IMR-90 (cell line): Measurements from ENCODE around the gene CELA2A. TPM values are rescaled to one million over a fixed set of nuclear protein-coding genes. Genes with fewer than 3 reads are reported as not detected.

ENCODE experiments used
- ATAC-seq: fragments of 200-7000 bp; cut with Tn5 transposase; 2 replicates; pipeline ENCODE4 v1.9.1; 2020; ENCODE audit warnings: low read depth, mild to moderate bottlenecking, moderate library complexity
- BruUV-seq: library from RNA; stranded (reverse); fragments of 400-500 nt; replicated peaks from 2 replicates; lab custom pipeline; 2021; lab: Mats Ljungman, UMichigan
- CTCF ChIA-PET: fragments of 300-600 bp; formaldehyde crosslinking; extraction: SDS; loops from one replicate; lab custom pipeline; 2021; ENCODE audit warnings: antibody characterized with exemption; lab: Yijun Ruan, JAX
- POLR2A ChIA-PET: fragments of 300-600 bp; sonication (Branson Sonifier 250); formaldehyde crosslinking; loops from one replicate; lab custom pipeline; 2022; ENCODE audit warnings: antibody characterized with exemption; ENCODE audit not compliant: unreplicated experiment; lab: Charles Lee
- DNase-seq: peaks from one replicate; pipeline ENCODE4 v3.0.0; 2013
- H2AFZ ChIP-seq: replicated peaks from 2 replicates; pipeline ENCODE3; 2013; ENCODE audit warnings: low read length, mild to moderate bottlenecking; ENCODE audit not compliant: poor library complexity
- H2AK5ac ChIP-seq: 2 replicates; pipeline ENCODE4 v1.6.1; 2013; ENCODE audit warnings: low read depth, low read length, inconsistent platforms
- H2AK9ac ChIP-seq: replicated peaks from 2 replicates; pipeline ENCODE3; 2013; ENCODE audit warnings: mild to moderate bottlenecking, low read depth, low read length, moderate library complexity; ENCODE audit not compliant: poor library complexity
- H2BK120ac ChIP-seq: 2 replicates; pipeline ENCODE4 v1.6.1; 2013; ENCODE audit warnings: low read depth, low read length, inconsistent platforms
- H2BK15ac ChIP-seq: 3 replicates; pipeline ENCODE4 v1.6.1; 2013; ENCODE audit warnings: low read depth, low read length, inconsistent platforms
- H2BK20ac ChIP-seq: 2 replicates; pipeline ENCODE4 v1.6.1; 2013; ENCODE audit warnings: low read depth, mild to moderate bottlenecking, inconsistent platforms, low read length, moderate library complexity
- H2BK5ac ChIP-seq: 2 replicates; pipeline ENCODE4 v1.6.1; 2013; ENCODE audit warnings: mild to moderate bottlenecking, low read depth, low read length, inconsistent platforms; ENCODE audit not compliant: poor library complexity, severe bottlenecking
- H3K14ac ChIP-seq: replicated peaks from 2 replicates; pipeline ENCODE4 v1.6.1; 2013; ENCODE audit warnings: low read depth, low read length, inconsistent platforms
- H3K18ac ChIP-seq: 2 replicates; pipeline ENCODE4 v1.6.1; 2013; ENCODE audit warnings: low read depth, low read length, control low read depth
- H3K23ac ChIP-seq: 2 replicates; pipeline ENCODE4 v1.6.1; 2013; ENCODE audit warnings: low read depth, low read length, inconsistent platforms
- H3K27ac ChIP-seq: 2 replicates; pipeline ENCODE4 v1.5.1; 2013; ENCODE audit warnings: mild to moderate bottlenecking, control low read depth, low read length; ENCODE audit not compliant: insufficient read depth
- H3K27me3 ChIP-seq: 2 replicates; pipeline ENCODE4 v1.6.1; 2013; ENCODE audit warnings: low read length; ENCODE audit not compliant: control insufficient read depth, insufficient read depth
- H3K36me3 ChIP-seq: 2 replicates; pipeline ENCODE4 v1.6.1; 2013; ENCODE audit warnings: low read length, mixed read lengths; ENCODE audit not compliant: control insufficient read depth, insufficient read depth
- H3K4ac ChIP-seq: 2 replicates; pipeline ENCODE4 v1.6.1; 2013; ENCODE audit warnings: low read depth, low read length, inconsistent platforms
- H3K4me1 ChIP-seq: 2 replicates; pipeline ENCODE4 v1.6.1; 2013; ENCODE audit warnings: low read length, mixed read lengths; ENCODE audit not compliant: control insufficient read depth, insufficient read depth
- H3K4me2 ChIP-seq: 2 replicates; pipeline ENCODE4 v1.6.1; 2013; ENCODE audit warnings: low read depth, mild to moderate bottlenecking, control low read depth, low read length, moderate library complexity
- H3K4me3 ChIP-seq: 2 replicates; pipeline ENCODE4 v1.5.1; 2013; ENCODE audit warnings: low read depth, mild to moderate bottlenecking, control low read depth, low read length, moderate library complexity; ENCODE audit not compliant: insufficient read depth
- H3K56ac ChIP-seq: 2 replicates; pipeline ENCODE4 v1.6.1; 2013; ENCODE audit warnings: low read length, inconsistent platforms; ENCODE audit not compliant: insufficient read depth; ENCODE audit errors: extremely low read depth
- H3K79me1 ChIP-seq, 2 experiments: 2 replicates each; pipeline ENCODE4 v1.6.1; 2013; ENCODE audit warnings: low read length in 2 of 2, inconsistent platforms in 1 of 2, low read depth in 1 of 2
- H3K9ac ChIP-seq: 2 replicates; pipeline ENCODE4 v1.6.1; 2013; ENCODE audit warnings: low read depth, low read length, control low read depth
- H3K9me1 ChIP-seq: 2 replicates; pipeline ENCODE4 v1.6.1; 2013; ENCODE audit warnings: low read length, inconsistent platforms; ENCODE audit not compliant: insufficient read depth
- H3K9me3 ChIP-seq: 2 replicates; pipeline ENCODE4 v1.6.1; 2013; ENCODE audit warnings: low read length; ENCODE audit not compliant: control insufficient read depth, insufficient read depth
- H4K20me1 ChIP-seq: 2 replicates; pipeline ENCODE4 v1.6.1; 2013; ENCODE audit warnings: low read length, inconsistent platforms; ENCODE audit not compliant: insufficient read depth
- H4K5ac ChIP-seq: 2 replicates; pipeline ENCODE4 v1.6.1; 2013; ENCODE audit warnings: mild to moderate bottlenecking, low read depth, low read length, control low read depth
- H4K8ac ChIP-seq, 2 experiments: 2 replicates each; pipeline ENCODE4 v1.6.1; 2013; ENCODE audit warnings: low read depth in 2 of 2, low read length in 2 of 2, control low read depth in 1 of 2, inconsistent platforms in 1 of 2
- H4K91ac ChIP-seq: 2 replicates; pipeline ENCODE4 v1.6.1; 2013; ENCODE audit warnings: low read depth, low read length, inconsistent platforms; ENCODE audit not compliant: insufficient read depth
- BHLHE40 ChIP-seq: fragments of 150-350 bp; IDR thresholded peaks from 2 replicates; pipeline ENCODE4 v1.6.1; 2016; ENCODE audit warnings: mild to moderate bottlenecking, low read depth, low read length
- CEBPB ChIP-seq: IDR thresholded peaks from 2 replicates; pipeline ENCODE4 v1.6.1; 2012; ENCODE audit warnings: low read depth, low read length, improper control_type of control experiment
- CHD1 ChIP-seq: IDR thresholded peaks from 2 replicates; pipeline ENCODE4 v1.6.1; 2012; ENCODE audit warnings: low read depth, low read length, improper control_type of control experiment
- FOS ChIP-seq: fragments of 150-350 bp; IDR thresholded peaks from 2 replicates; pipeline ENCODE4 v1.6.1; 2016; ENCODE audit warnings: low read depth, low read length
- MAFK ChIP-seq: IDR thresholded peaks from 2 replicates; pipeline ENCODE4 v1.6.1; 2012; ENCODE audit warnings: low read depth, low read length, improper control_type of control experiment
- MAZ ChIP-seq: IDR thresholded peaks from 2 replicates; pipeline ENCODE4 v1.6.1; 2012; ENCODE audit warnings: low read depth, mild to moderate bottlenecking, low read length, improper control_type of control experiment, moderate library complexity, borderline replicate concordance
- MXI1 ChIP-seq: IDR thresholded peaks from 2 replicates; pipeline ENCODE4 v1.6.1; 2012; ENCODE audit warnings: low read depth, mild to moderate bottlenecking, low read length, moderate library complexity, borderline replicate concordance
- NFE2L2 ChIP-seq: fragments of 150-350 bp; IDR thresholded peaks from 2 replicates; pipeline ENCODE4 v1.6.1; 2016; ENCODE audit warnings: low read depth, mild to moderate bottlenecking, low read length
- POLR2A ChIP-seq: IDR thresholded peaks from 2 replicates; pipeline ENCODE4 v1.6.1; 2012; ENCODE audit warnings: mild to moderate bottlenecking, low read depth, low read length
- RAD21 ChIP-seq: IDR thresholded peaks from 2 replicates; pipeline ENCODE4 v1.6.1; 2012; ENCODE audit warnings: low read length, improper control_type of control experiment
- RCOR1 ChIP-seq: IDR thresholded peaks from 2 replicates; pipeline ENCODE4 v1.6.1; 2012; ENCODE audit warnings: mild to moderate bottlenecking, low read length, improper control_type of control experiment; ENCODE audit not compliant: insufficient replicate concordance
- RFX5 ChIP-seq: IDR thresholded peaks from 2 replicates; pipeline ENCODE4 v1.8.0; 2012; ENCODE audit warnings: low read depth, mild to moderate bottlenecking, low read length, moderate library complexity
- SMC3 ChIP-seq: fragments of 150-350 bp; IDR thresholded peaks from 2 replicates; pipeline ENCODE4 v1.6.1; 2016; ENCODE audit warnings: low read depth, mild to moderate bottlenecking, antibody characterized with exemption, low read length, moderate library complexity
- WGBS, 2 experiments: methylation state at CpG; one replicate each; pipeline versions ENCODE4 v1.1.5 to v1.1.7; 2013; ENCODE audit warnings: missing lambda C conversion rate in 2 of 2; ENCODE audit not compliant: insufficient read length in 1 of 2; ENCODE audit errors: extremely low coverage in 2 of 2; 5-methylcytosine and 5-hydroxymethylcytosine counted together
- dilution Hi-C: fragments of 300-500 bp; cut with HindIII; formaldehyde crosslinking; loops from one replicate; pipeline ENCODE4 v1.14.3; 2018; ENCODE audit warnings: low sequenced_read_pairs; ENCODE audit not compliant: unreplicated experiment
- in situ Hi-C: fragments of 300-500 bp; cut with MboI; formaldehyde crosslinking; loops from 3 replicates; pipeline ENCODE4 v1.14.3; 2019; ENCODE audit warnings: low sequenced_read_pairs, inconsistent platforms, mixed read lengths
- intact Hi-C: fragments of 100-400 bp; cut with micrococcal nuclease; formaldehyde crosslinking; loops from 2 replicates; pipeline ENCODE4 v1.10.0; 2022
- polyA plus RNA-seq, 3 experiments: library from polyadenylated mRNA; depleted of rRNA; stranded (reverse); fragments of >200 nt; gene quantifications; 2 replicates each; pipeline ENCODE4 v1.2.3, GENCODE V29; 2012; ENCODE audit warnings: low replicate concordance in 1 of 3
- total RNA-seq: library from RNA; depleted of rRNA; stranded (reverse); fragments of >200 nt; gene quantifications from 2 replicates; pipeline ENCODE4 v1.2.3, GENCODE V29; 2012
- TF ChIP-seq, protein P1 (sequence below): conservative IDR thresholded peaks from 2 replicates; pipeline ENCODE4 v1.5.1; 2012; ENCODE audit warnings: mild to moderate bottlenecking, low read depth, low read length, improper control_type of control experiment
- TF ChIP-seq, protein P2 (sequence below): fragments of 150-350 bp; IDR thresholded peaks from 2 replicates; pipeline ENCODE4 v1.6.1; 2016; ENCODE audit warnings: low read depth, mild to moderate bottlenecking, low read length, moderate library complexity, borderline replicate concordance
- TF ChIP-seq, protein P3 (sequence below): fragments of 150-350 bp; IDR thresholded peaks from 2 replicates; pipeline ENCODE4 v1.6.1; 2017; ENCODE audit warnings: mild to moderate bottlenecking, antibody characterized with exemption, low read length, low read depth

Gene CELA2A
- total and polyA plus RNA-seq, 2 of the 4 experiments (the other 2 are of a cell fraction) = not detected

DNA sequence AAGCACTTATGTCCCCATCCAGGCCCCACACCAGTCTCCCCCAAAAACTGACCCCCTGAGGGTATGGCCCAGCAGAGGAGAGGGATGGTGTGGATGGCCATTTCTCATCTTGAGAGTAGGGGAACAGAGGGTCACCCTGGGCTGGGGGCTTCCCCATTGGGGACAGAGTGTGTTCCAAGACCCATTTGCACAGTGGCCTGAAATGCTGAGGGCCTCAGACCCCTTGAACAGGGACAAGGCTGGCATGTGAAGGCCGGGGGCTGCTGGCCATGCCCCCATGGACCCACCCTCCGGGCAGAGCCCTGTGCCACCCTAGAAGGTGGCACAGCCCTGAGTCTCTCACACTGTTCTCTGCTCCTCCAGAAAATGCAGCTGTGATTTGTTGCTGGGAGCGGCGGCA lies 10.3 kb upstream of the CELA2A start:
- H2AK5ac ChIP-seq = no peak overlapping the region
- TF ChIP-seq, protein P1, sequence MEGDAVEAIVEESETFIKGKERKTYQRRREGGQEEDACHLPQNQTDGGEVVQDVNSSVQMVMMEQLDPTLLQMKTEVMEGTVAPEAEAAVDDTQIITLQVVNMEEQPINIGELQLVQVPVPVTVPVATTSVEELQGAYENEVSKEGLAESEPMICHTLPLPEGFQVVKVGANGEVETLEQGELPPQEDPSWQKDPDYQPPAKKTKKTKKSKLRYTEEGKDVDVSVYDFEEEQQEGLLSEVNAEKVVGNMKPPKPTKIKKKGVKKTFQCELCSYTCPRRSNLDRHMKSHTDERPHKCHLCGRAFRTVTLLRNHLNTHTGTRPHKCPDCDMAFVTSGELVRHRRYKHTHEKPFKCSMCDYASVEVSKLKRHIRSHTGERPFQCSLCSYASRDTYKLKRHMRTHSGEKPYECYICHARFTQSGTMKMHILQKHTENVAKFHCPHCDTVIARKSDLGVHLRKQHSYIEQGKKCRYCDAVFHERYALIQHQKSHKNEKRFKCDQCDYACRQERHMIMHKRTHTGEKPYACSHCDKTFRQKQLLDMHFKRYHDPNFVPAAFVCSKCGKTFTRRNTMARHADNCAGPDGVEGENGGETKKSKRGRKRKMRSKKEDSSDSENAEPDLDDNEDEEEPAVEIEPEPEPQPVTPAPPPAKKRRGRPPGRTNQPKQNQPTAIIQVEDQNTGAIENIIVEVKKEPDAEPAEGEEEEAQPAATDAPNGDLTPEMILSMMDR = no peak
- TF ChIP-seq BHLHE40 (no peak), POLR2A (no peak), MAFK (no peak), CHD1 (no peak), FOS (no peak), CEBPB (no peak), NFE2L2 (no peak), MXI1 (no peak), RFX5 (no peak), RCOR1 (no peak), MAZ (no peak), SMC3 (no peak), RAD21 (no peak)
- TF ChIP-seq, protein P2, sequence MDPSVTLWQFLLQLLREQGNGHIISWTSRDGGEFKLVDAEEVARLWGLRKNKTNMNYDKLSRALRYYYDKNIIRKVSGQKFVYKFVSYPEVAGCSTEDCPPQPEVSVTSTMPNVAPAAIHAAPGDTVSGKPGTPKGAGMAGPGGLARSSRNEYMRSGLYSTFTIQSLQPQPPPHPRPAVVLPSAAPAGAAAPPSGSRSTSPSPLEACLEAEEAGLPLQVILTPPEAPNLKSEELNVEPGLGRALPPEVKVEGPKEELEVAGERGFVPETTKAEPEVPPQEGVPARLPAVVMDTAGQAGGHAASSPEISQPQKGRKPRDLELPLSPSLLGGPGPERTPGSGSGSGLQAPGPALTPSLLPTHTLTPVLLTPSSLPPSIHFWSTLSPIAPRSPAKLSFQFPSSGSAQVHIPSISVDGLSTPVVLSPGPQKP = no peak
- TF ChIP-seq, protein P3, sequence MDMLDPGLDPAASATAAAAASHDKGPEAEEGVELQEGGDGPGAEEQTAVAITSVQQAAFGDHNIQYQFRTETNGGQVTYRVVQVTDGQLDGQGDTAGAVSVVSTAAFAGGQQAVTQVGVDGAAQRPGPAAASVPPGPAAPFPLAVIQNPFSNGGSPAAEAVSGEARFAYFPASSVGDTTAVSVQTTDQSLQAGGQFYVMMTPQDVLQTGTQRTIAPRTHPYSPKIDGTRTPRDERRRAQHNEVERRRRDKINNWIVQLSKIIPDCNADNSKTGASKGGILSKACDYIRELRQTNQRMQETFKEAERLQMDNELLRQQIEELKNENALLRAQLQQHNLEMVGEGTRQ = no peak
- H3K9ac ChIP-seq = no peak overlapping the region
- ChIA-PET CTCF (no interaction called here), POLR2A (no interaction called here)
- dilution Hi-C loops (no loop called here), intact Hi-C loops (no loop called here), in situ Hi-C loops (no loop called here)
- no TSS peak for BruUV-seq
- H3K4me2 ChIP-seq = no peak overlapping the region
- no peak overlapping the region for H2BK120ac ChIP-seq
- H3K36me3 ChIP-seq = no peaks in the 10 kb centered on the region
- no peaks in the 10 kb centered on the region for H3K9me1 ChIP-seq
- no peaks in the 10 kb centered on the region for H3K4me1 ChIP-seq
- no peak overlapping the region for H3K18ac ChIP-seq
- 100% methylated on average over 1 of the region's 4 CpGs; no CpG with 5 or more reads in 1 of the 2 experiments for WGBS, 2 experiments
- H4K20me1 ChIP-seq = no peaks in the 10 kb centered on the region
- H2AFZ ChIP-seq = peak overlapping the region; percentile 41
- H3K27me3 ChIP-seq = peaks cover 33% of the 10 kb centered on the region; the same call in 1 of the 2 replicates
- H2BK20ac ChIP-seq = no peak overlapping the region
- no peak overlapping the region for H4K91ac ChIP-seq
- H3K4me3 ChIP-seq = no peak overlapping the region
- H2BK15ac ChIP-seq = no peak overlapping the region
- H4K5ac ChIP-seq = no peak overlapping the region
- no peak overlapping the region for H4K8ac ChIP-seq
- H2AK9ac ChIP-seq = no peak overlapping the region
- H3K4ac ChIP-seq = no peak overlapping the region
- no peak overlapping the region for H3K27ac ChIP-seq
- peaks cover 4% of the 10 kb centered on the region for H3K9me3 ChIP-seq
- DNase-seq = no peak
- H3K79me1 ChIP-seq = no peaks in the 10 kb centered on the region
- no peak for ATAC-seq
- H2BK5ac ChIP-seq = no peak overlapping the region
- H3K23ac ChIP-seq = no peak overlapping the region
- H3K56ac ChIP-seq = no peak overlapping the region
- H3K14ac ChIP-seq = no peak overlapping the region
